ENCODE data around the gene UQCRC2.

- TF ChIP-seq ATF3 (IDR thresholded peaks at IDR 0.05): no peak
- TF ChIP-seq, protein P1, sequence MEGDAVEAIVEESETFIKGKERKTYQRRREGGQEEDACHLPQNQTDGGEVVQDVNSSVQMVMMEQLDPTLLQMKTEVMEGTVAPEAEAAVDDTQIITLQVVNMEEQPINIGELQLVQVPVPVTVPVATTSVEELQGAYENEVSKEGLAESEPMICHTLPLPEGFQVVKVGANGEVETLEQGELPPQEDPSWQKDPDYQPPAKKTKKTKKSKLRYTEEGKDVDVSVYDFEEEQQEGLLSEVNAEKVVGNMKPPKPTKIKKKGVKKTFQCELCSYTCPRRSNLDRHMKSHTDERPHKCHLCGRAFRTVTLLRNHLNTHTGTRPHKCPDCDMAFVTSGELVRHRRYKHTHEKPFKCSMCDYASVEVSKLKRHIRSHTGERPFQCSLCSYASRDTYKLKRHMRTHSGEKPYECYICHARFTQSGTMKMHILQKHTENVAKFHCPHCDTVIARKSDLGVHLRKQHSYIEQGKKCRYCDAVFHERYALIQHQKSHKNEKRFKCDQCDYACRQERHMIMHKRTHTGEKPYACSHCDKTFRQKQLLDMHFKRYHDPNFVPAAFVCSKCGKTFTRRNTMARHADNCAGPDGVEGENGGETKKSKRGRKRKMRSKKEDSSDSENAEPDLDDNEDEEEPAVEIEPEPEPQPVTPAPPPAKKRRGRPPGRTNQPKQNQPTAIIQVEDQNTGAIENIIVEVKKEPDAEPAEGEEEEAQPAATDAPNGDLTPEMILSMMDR (IDR thresholded peaks at IDR 0.05 in 2 of 3, conservative IDR thresholded peaks at IDR 0.05 in 1 of 3; ENCODE audit: borderline replicate concordance in 1 of 3, insufficient read depth in 1 of 3, low read depth in 2 of 3, low read length in 2 of 3): peak; percentile 50 to 66 (median 59); a peak in 5 of 6 replicates
Measured at GRCh38 chr16:21950782-21951521, 2.2 kb upstream of the UQCRC2 start.
